Fibroblast of skin of right quadriceps (primary cell): Measurements from ENCODE around the gene KRTAP1-4.
"Not testable (repeated sequence)": the region's sequence is repeated elsewhere in the genome, so short reads cannot be mapped to it uniquely, and the experiment has no call there.

Experiments
- DNase-seq: peaks from one replicate; pipeline ENCODE4 v3.0.0-alpha.2; 2013

The KRTAP1-4 gene

DNA sequence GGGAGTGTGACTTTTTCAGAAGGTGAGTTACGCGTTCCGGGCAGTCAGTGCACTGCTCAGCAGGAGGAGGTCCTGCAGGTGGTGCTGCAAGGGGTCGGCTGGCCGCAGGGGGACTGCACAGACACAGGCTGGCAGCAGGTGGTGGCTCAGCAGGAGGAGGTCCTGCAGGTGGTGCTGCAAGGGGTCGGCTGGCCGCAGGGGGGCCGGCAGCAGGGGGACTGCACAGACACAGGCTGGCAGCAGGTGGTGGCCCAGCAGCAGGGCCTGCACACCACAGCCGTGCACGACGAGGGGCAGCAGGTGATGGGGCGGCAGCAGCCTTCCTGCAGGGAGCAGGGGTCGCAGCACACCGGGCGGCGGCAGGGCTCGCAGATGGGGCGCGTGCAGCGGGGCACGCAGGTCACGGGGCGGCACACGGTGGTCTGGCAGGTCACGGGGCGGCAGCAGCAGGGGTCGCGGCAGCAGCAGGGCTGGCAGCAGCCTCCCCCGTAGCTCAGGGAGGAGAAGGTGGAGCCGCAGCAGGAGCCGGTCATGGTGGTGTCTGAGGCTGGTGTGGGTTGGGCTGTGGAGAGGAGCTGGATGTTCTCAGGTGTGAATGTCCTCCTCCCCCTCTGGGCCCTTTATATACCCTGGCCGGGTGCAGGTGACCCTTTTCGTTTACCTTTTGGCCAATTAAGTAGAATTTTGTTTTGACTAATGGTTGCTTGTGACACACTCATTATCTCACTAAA is 16.9 kb upstream of the KRTAP1-4 start, which contains the start of gene KRTAP2-1:
KRTAP2-1 (minus strand) TSS at position 582 of the 731 bp plus-strand sequence; CDS start at position 533, 49 bp downstream.
- not testable (repeated sequence) for DNase-seq

DNA sequence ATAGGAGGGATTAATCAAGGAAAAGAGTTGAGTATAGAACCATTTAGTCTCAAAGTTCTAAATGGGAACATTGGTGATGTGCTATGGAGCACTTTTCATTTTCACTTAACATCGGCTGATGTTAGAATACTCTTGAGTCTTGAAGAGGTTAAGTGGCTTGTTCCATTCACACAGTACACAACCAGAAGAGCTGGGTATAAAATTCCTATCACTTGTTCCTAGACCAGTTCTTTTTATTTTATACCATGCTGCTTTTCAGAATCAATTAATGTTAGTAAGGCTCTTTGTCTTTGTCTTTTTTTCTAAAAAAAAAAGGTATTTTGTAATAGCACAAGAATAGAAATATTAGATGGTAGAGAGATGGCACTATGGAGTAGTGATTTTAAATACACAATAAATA is 13.0 kb upstream of the KRTAP1-4 start:
- no peak for DNase-seq

DNA sequence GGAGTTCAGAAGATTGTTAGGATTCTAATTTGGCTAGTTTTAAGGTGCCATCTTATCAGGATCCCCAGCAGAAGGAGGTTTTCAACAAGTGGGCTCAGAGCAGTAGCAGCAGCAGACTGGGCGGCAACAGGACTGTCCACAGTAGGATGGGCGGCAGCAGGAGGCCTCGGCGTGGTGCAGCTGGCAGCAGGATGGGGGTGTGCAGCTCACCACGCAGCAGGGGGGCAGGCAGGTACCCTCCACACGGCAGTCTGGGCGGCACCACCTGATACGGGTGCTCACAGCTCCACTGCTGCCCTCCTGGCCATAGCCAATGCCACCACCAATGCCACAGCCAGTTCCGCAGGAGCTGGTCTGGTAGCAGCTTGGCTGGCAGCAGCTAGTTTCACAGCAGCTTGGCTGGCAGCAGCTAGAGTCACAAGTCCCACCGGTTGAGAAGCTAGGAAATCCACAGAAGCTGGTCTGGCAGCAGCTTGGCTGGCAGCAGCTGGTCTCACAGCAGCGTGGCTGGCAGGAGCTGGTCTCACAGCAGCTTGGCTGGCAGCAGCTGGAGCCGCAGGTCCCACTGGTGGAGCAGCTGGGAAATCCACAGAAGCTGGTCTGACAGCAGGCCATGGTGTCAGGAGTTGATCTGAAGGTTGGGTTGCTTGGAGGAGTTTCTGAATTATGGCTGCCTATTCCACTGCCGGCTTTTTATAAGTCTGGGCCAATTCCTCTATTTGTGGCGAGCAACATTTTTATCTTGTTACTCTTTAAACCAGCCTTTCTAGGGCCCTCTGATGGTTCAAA is 11.0 kb upstream of the KRTAP1-4 start, which contains the start of gene KRTAP1-1:
KRTAP1-1 (minus strand) TSS at position 668 of the 789 bp plus-strand sequence; CDS start at position 615, 53 bp downstream.
- not testable (repeated sequence) for DNase-seq

DNA sequence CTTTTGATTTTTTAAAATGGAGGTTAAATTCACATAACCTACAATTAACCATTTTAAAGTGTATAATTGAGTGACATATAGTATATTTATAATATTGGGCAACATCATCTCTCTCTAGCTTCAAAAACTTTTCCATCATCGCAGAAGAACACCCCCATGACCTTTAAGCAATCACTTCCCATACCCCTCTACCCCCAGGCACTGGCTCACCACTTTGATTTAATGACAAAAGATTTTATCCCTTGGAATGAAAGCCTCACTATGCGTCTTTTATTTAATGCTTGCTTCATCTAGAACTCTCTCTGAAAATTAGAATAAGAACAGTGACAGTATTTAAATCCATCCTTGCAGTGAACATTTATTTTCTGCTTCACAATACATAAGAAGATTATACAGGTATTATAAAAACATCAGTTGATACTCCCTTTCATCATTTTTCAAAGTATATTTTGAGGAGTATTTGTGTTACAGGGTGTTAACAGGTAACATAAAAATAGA is 7.9 kb upstream of the KRTAP1-4 start:
- DNase-seq: no peak

DNA sequence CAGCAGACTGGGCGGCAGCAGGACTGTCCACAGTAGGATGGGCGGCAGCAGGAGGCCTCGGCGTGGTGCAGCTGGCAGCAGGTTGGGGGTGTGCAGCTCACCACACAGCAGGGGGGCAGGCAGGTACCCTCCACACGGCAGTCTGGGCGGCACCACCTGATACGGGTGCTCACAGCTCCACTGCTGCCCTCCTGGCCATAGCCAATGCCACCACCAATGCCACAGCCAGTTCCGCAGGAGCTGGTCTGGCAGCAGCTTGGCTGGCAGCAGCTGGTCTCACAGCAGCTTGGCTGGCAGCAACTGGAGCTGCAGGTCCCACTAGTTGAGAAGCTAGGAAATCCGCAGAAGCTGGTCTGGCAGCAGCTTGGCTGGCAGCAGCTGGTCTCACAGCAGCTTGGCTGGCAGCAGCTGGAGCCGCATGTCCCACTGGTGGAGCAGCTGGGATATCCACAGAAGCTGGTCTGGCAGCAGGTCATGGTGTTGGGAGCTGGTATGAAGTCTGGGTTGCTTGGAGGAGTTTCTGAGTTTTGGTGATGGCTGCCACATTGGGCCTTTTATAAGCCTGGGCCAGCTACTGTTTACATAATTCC is 4.4 kb upstream of the KRTAP1-4 start, which contains the start of gene KRTAP1-3:
KRTAP1-3 (minus strand) TSS at position 529 of the 590 bp plus-strand sequence; CDS start at position 476, 53 bp downstream.
- not testable (repeated sequence) for DNase-seq

DNA sequence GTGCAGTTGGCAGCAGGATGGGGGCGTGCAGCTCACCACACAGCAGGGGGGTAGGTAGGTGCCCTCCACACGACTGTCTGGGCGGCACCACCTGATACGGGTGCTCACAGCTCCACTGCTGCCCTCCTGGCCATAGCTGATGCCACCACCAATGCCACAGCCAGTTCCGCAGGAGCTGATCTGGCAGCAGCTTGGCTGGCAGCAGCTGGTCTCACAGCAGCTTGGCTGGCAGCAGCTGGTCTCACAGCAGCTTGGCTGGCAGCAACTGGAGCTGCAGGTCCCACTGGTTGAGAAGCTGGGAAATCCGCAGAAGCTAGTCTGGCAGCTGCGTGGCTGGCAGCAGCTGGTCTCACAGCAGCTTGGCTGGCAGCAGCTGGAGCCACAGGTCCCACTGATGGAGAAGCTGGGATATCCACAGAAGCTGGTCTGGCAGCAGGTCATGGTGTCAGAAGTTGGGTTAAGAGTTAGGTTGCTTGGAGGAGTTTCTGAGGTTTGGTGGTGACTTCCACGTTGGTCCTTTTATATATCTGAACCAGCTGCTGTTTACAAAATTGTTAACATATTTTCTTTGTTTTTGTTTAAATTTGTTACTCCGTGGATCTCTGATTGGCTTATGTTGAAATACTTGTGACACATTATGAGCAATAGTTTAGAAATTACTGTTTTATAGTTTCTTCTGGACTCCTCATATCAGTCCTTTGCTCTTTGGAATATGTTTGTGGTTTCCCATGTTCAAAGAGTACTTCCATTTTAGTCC is 3.1 kb downstream of the KRTAP1-4 start, which contains the start of gene KRTAP1-5:
KRTAP1-5 (minus strand) TSS at position 494 of the 757 bp plus-strand sequence; CDS start at position 441, 53 bp downstream.
- peak; percentile 85 for DNase-seq

DNA sequence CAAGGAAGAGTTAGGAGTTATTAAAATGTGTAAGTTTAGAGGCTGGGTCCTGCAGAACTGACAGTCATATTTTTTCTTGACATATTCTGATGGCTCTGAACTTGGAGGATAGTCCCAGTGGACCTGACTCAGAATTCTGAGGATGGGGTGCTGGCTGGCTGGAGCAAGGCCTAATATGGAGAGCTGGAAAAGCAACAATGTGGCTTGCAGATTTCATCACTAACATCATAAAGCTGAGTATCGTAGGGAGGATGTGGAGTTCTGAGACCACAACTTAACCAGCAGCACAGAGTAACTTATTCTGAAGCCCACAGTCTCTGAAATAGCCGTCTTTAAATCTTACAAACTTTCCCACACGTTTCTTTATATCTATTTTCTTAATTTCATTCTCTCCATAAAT is 5.3 kb downstream of the KRTAP1-4 start:
- DNase-seq: peak; percentile 81

DNA sequence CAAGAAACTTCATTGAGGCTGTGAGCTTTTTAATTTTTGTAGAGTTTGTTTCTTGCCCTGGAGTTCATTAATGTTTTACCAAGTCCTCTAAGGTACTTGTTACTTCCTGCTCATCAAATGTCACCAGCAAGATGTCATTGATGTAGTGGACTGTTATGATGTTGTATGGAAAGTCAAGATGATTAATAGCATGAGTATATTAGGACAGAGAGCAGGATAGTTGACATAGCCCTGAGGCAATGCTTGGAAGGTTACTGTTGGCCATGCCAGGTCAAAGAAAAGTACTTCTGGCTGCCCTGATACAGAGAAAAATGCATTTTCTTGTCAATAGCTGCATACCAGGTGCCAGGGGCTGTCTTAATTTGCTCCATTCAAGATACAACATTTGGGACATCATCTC is 9.7 kb downstream of the KRTAP1-4 start:
- DNase-seq: no peak

DNA sequence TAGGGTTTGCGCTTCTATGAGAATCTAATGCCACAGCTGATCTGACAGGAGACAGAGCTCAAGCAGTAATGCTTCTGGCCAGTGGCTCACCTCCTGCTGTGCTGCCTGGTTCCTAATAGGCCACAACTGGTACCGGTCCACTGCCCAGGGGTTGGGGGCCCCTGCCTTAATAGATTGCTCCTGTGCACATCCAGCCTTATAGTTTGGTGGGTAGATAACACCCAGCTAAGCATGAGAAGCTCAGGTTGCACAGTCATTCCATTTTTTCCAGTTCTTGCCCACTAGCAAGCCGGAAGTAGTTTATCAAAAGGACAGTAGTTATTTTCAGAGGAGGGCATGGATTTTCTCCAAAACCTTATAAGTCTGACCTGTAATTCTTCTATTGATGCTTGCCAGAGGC is 10.6 kb downstream of the KRTAP1-4 start:
- DNase-seq: no peak

DNA sequence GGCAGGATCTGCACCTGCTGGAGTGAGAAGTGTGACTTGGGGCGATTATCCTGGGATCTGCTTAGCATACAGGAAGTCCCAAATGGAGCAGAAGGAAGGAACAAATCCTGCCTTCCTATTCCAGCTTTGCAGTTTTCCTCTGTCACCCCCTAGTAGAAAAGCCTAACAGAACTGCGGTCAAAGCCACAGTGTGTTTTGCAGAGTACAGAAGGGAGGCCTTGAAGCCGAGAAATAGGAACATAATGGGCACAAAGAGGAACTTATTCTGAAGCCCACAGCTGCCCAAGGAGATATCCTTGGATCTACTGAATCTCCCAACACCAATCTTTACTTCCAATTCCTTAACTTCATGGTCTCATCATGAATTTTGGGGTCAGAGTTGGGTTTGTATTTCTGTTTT is 11.5 kb downstream of the KRTAP1-4 start:
- DNase-seq: no peak

DNA sequence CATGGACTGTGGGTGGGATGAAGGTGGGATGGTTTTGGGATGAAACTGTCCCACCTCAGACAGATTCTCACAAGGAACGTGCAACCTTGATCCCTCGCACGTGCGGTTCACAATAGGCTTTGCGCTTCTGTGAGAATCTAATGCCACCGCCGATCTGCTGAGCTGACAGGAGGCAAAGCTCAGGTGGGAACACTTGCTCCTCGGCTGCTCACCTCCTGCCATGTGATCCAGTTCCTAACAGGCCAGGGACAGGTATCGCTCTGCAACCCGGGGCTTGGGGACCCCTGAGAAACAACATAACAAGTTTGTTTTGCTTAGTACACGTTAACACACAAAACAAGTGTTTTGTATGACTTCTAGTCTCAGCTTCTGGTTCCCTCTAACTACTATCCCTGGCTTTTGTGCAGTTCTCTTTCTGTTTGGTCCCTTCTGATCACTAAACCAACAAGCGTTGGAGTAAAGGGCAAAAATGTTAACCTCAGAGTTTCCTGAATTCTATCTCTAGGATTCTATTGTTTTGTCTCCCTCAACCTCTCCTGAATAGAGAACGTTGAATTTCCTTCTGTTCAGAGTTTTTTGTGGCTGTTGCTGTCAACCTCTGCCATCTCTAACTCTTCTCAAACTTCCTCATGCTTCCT is 13.3 kb downstream of the KRTAP1-4 start:
- DNase-seq: no peak

DNA sequence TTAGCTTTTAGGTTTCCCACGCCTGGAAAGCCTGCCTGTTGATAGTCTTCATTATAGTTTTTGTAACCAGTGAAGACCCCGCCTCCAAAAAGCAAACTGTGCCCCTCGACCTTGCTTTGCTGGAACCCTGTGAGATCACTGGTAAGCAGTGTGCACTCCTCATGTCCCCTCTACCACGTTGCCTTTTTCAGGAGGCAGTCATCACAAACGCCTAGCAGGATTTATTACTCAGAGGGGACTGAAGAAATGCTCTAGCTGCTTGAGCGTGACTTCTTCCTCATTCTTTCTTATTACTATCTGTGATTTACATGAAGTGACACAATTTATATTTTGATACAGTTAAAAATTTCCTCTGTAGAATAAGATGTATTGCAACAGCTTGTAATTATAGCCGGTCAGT is 14.5 kb downstream of the KRTAP1-4 start:
- peak; percentile 37 for DNase-seq

DNA sequence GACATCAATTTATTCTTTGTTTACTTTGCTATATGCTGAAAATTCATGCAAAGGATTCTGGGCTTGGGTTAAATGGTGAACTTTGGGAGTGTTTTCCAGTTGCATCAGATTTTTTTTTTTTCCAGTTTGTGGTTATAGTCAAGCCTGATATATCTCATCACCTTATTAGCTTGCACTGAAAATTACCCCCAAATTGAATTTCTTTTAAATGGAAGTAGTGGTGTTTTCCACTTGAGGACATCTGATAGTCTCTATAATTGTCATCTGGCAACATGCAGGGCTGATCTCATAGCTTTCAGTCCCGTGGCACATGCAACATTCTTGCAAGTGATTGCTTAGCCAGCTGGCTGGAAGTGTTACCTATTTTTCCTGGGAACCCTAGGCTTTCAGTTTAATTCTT is 16.4 kb downstream of the KRTAP1-4 start:
- peak; percentile 82 for DNase-seq

DNA sequence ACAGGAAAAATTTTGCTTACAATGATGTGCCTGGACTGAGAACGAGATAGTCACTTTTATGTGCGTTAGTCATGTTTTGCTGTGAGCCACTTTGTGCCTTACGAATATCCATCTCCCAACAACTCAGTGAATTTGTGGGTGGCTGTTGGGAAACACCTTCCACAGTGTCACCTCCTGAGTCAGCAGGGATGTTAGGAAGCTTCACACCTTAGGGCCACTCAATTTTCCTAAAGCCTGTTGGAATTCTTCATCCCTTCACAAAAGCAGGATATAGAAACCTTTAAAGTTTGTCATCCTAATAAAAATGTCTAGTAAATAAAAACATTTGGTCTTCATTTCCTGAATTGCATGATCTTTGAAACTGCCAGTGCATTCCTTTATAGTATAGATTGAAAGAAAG is 16.8 kb downstream of the KRTAP1-4 start:
- DNase-seq: no peak

DNA sequence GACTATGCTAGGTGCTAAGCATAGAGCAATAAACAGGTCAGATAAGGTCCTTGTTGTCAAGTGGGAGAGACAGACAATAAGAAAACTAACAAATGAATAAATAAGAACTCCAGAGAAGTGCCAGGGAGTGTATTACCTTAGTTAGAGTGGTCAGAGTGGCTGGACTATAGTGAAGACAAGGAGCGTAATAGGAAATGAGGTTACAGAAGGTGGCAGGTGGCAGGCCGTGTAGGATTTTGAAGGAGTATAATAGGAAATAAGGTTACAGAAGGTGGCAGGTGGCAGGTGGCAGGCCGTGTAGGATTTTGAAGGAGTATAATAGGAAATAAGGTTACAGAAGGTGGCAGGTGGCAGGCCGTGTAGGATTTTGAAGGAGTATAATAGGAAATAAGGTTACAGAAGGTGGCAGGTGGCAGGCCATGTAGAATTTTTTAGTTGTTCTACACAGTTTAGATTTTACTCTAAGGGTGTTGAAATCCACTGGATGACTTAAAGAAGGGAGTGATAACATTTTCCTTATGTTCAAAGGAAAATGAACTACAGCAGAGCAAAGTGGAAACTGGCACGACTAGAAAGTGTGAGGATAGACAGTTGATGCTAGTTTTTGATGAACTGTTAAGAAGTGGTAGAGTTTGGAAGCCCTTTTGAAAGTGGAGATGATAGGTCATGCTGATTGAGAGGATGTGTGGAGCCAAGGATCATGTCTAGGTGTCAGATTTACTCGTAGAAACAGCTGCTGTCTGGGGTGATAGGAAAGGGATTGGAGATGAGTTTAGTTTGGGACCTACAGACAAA is 17.5 kb downstream of the KRTAP1-4 start:
- DNase-seq: no peak

DNA sequence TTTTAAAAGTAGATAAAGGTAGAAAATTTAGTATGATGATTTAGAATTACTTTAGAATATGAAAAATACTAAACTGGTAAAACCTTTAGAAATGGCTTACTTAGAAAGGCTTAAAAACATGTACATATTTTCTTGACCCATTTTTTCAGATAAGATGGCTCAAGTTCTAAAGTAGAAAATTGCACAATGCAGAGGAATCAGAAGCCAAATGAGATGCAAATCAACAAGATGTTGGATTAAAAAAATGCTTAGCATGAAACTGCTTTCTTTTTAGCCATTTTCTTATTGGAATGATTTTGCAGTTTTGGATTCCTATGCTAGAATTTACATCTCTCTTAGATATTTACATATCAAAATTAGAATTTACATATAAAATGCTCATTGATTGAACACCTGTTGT is 19.6 kb downstream of the KRTAP1-4 start:
- no peak for DNase-seq

DNA sequence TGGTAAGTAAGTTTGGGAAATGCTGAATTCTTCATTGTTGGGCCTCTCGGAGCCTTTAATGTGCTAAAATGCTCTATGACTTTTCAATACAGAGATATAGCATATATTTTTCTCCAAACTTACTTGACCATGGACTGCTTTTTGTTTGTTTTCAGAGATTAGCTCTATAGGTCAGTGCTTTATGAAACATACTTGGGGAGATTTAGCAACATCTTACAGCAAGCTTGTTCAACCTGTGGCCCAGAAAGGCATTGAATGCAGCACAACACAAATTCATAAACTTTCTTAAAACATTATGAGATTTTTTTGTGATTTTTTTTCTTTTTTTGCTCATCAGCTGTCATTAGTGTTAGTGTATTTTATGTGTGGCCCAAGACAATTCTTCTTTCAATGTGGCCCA is 20.1 kb downstream of the KRTAP1-4 start:
- no peak for DNase-seq

DNA sequence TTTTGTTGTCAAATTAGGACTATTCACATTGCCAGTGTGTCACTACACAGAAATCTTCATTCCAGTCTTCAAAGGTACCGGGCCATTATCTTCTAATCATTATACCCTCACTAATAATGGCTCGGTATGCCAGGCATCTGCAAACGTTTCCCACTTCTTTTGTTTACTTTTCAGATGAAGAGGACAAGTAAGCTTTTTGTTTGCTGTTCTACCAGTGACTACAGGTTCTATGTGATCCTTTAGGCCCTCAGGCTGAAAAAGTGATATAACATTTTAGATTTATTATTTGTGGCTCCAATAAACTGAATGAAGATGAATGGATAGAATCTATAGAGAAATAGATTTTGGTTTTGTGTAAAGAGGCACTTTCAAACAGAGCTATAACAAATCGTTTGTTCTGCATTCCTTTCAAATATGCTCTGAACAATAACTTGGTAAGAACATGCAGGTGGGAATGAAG is 20.7 kb downstream of the KRTAP1-4 start:
- no peak for DNase-seq

DNA sequence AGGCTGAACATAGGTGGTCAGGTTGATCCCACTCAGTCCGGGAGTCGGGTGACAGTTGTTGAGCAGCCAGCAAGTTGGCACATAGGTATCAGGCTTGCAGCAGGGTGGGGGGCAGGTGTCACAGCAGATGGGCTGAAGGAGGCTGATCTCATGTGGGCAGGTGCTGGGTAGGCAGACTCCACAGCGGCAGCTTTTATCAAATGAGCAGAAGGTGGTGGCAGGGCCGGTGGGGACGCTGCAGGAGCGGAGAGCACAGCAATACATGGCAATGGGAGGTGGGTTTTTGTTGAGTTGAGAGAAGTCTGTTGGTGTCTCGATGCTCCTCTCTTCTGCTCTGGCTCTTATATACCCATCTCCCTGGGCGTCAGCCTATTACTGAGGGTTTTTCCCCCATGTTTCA is 21.2 kb downstream of the KRTAP1-4 start, which contains the start of gene KRTAP3-1:
KRTAP3-1 (minus strand) TSS at position 318 of the 400 bp plus-strand sequence; CDS start at position 264, 54 bp downstream.
- DNase-seq: no peak

DNA sequence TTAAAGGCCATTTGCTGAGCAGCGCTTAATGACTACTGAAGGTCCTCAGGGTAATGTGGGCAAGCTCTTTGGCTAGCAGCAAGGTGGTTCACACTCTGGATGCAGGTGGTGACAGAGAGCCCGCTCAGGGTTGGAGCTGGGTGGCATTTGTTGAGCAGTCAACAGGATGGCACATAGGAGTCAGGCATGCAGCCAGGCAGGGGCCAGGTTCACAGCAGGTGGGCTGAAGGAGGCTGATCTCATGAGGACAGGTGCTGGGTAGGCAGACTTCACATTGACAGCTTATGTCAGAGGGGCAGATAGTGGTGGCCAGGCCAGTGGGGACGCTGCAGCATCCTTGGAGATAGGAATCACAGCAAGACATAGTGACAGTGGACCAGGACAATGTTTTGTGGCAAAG is 25.6 kb downstream of the KRTAP1-4 start:
- no peak for DNase-seq

DNA sequence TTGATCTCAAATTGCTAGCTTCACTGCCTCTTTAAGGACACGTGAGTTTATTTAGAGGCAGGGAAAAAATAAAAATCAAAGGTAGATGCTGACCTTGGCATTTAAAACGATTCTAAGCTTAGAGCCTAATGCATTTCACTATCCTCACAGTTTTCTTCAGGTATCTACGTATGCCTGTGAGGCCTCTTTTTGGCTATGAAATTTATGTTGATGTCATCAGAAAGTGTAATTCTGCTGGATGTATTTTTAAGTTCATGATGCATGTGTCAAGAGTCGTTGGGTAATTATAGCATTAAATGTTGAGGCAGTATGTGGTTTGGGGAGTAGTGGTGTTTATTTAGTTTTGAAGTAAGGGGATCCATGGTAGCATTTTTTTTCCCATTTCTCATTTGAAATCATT is 26.1 kb downstream of the KRTAP1-4 start:
- no peak for DNase-seq
